Activated naive CD4-positive, alpha-beta T cell (primary cell): ENCODE measurements around the gene STX3.
"Not testable (repeated sequence)": the region's sequence is repeated elsewhere in the genome, so short reads cannot be mapped to it uniquely, and the experiment has no call there.

Experiments used
- DNase-seq, 4 experiments: peaks; one replicate each; lab custom pipeline; 2025; lab: John Stamatoyannopoulos, UW

STX3 gene

GRCh38 chr11:59791639-59792038, 36.5 kb downstream of the STX3 start:
- DNase-seq = no peak

GRCh38 chr11:59792507-59792906, 37.3 kb downstream of the STX3 start:
- DNase-seq = no peak

GRCh38 chr11:59794417-59794816, 39.2 kb downstream of the STX3 start:
- no peak for DNase-seq

- no peak for DNase-seq
Measured at GRCh38 chr11:59800390-59801025, 45.3 kb downstream of the STX3 start.

GRCh38 chr11:59801160-59801706, 46.1 kb downstream of the STX3 start:
- no peak for DNase-seq

- no peak for DNase-seq
Measured at GRCh38 chr11:59801981-59802638, 46.9 kb downstream of the STX3 start.

GRCh38 chr11:59802639-59803176, 47.5 kb downstream of the STX3 start:
- no peak for DNase-seq

GRCh38 chr11:59804061-59804460, 48.9 kb downstream of the STX3 start:
- no peak for DNase-seq

GRCh38 chr11:59807047-59807610, 52.0 kb downstream of the STX3 start:
- DNase-seq = no peak

GRCh38 chr11:59810189-59810910, 55.2 kb downstream of the STX3 start, which contains the start of gene MRPL16:
Gene MRPL16 (minus strand): TSS chr11:59810778. CDS start chr11:59810658, 120 bp downstream.
- DNase-seq = peak; percentile 79 to 87 (median 82)

GRCh38 chr11:59810911-59811259, 55.7 kb downstream of the STX3 start:
- DNase-seq = no peak

- no peak for DNase-seq
Measured at GRCh38 chr11:59812220-59812619, 57.0 kb downstream of the STX3 start.

GRCh38 chr11:59813364-59813763, 58.2 kb downstream of the STX3 start:
- DNase-seq = no peak

GRCh38 chr11:59814021-59814420, 58.8 kb downstream of the STX3 start:
- no peak for DNase-seq

- no peak for DNase-seq
Measured at GRCh38 chr11:59815754-59816153, 60.6 kb downstream of the STX3 start.

- not testable (repeated sequence) for DNase-seq
Measured at GRCh38 chr11:59816434-59816833, 61.3 kb downstream of the STX3 start.

GRCh38 chr11:59818572-59818971, 63.4 kb downstream of the STX3 start:
- no peak for DNase-seq

- DNase-seq = no peak
Measured at GRCh38 chr11:59822989-59823566, 67.9 kb downstream of the STX3 start.

GRCh38 chr11:59829358-59829757, 74.2 kb downstream of the STX3 start:
- no peak for DNase-seq

- DNase-seq = no peak
Measured at GRCh38 chr11:59833602-59834001, 78.4 kb downstream of the STX3 start.

GRCh38 chr11:59839615-59840014, 84.4 kb downstream of the STX3 start:
- DNase-seq = no peak

GRCh38 chr11:59841514-59841913, 86.3 kb downstream of the STX3 start:
- no peak for DNase-seq
